Thyroid gland (tissue), 4 donors: Measurements from ENCODE around the gene LDB2. TPM values are rescaled to one million over a fixed set of nuclear protein-coding genes. Genes with fewer than 3 reads are reported as not detected.

Source experiments
- DNase-seq, 2 donors: peaks; one replicate each; pipeline ENCODE4 v3.0.0-alpha.2; 2019
- H3K27ac ChIP-seq, 3 donors: fragments of 200-600 bp; sonication (generic); 1 replicate in 2 of 3; 2 replicates in 1 of 3; pipeline ENCODE4 v1.5.1; 2016 to 2019; ENCODE audit warnings: mild to moderate bottlenecking in 1 of 3, moderate library complexity in 1 of 3
- H3K27me3 ChIP-seq: fragments of 200-600 bp; sonication (generic); one replicate; pipeline ENCODE4 v1.5.1; 2019
- H3K36me3 ChIP-seq, 2 donors: fragments of 200-600 bp; sonication (generic); one replicate each; pipeline ENCODE4 v1.5.1; 2016 to 2019
- H3K4me1 ChIP-seq, 2 donors: fragments of 200-600 bp; sonication (generic); one replicate each; pipeline ENCODE4 v1.5.1; 2017 to 2019
- H3K4me3 ChIP-seq, 3 donors: fragments of 200-600 bp; sonication (generic); replicated peaks in 1 of 3; 1 replicate in 2 of 3; 2 replicates in 1 of 3; pipeline ENCODE4 v1.5.1; 2016; ENCODE audit warnings: mild to moderate bottlenecking in 1 of 3
- H3K9me3 ChIP-seq: fragments of 200-600 bp; sonication (generic); one replicate; pipeline ENCODE4 v1.5.1; 2017
- CTCF ChIP-seq, 6 experiments: fragments of 200-600 bp in 3 of 6; fragments of 450-650 bp in 3 of 6; sonication (generic) in 3 of 6; IDR thresholded peaks; one replicate each; pipeline ENCODE4 v1.5.1; 2016 to 2019; ENCODE audit warnings: antibody characterized with exemption in 6 of 6, mild to moderate bottlenecking in 2 of 6, inconsistent platforms in 1 of 6, moderate library complexity in 1 of 6
- POLR2A ChIP-seq, 2 donors: fragments of 450-650 bp; IDR thresholded peaks; one replicate each; pipeline ENCODE4 v1.6.1; 2017; ENCODE audit warnings: antibody characterized with exemption in 2 of 2, mild to moderate bottlenecking in 2 of 2, moderate library complexity in 1 of 2
- WGBS, 2 donors: methylation state at CpG; one replicate each; pipeline ENCODE4 v1.1.5; 2017; 5-methylcytosine and 5-hydroxymethylcytosine counted together
- intact Hi-C: fragments of 100-400 bp; cut with DNase I; formaldehyde crosslinking; loops from one replicate; pipeline ENCODE4 v1.15.1; 2023
- total RNA-seq, 4 donors: library from RNA; depleted of rRNA; stranded (reverse); fragments of >200 nt; gene quantifications; one replicate each; pipeline ENCODE4 v1.2.3, GENCODE V29; 2016

Gene LDB2
- total RNA-seq, 4 donors from 2014 or later = 19.9 to 71.5 (median 41.1) TPM

DNA sequence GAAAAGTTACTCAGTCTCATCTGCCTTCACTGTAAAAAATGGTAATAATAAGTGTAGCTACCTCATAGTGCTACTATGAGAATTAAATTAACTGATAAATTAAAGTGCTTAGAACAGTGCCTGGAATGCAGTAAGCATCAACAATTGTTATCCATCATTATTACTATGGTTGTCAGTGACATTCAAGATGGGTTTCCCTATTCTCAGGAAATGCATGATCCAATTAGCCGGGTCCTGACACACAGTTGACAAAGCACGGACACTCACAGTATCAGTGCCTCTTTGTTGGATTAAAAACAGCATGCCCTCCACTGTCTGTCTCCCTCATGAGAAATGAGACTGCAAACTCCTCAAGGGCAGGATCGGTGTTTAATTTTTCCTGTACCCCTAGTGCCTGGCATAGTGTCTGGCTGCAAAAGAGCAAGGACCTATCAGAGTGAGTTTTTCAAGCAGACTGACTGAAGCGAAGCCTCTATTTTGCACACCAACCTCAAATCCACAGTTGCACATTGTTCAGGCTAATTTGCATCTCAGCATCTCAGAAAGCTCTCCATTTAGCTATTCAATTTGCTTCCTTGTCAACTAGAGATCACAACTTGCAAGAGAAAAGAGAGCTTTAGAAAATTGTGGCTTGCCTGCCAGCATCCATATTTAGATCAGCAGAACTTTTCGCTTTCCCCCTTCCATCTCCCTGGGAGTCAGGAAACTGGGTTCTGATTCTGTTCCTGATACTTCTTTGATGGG is 122.9 kb downstream of the LDB2 start:
- 92 to 93% methylated on average over 5 of the region's 5 CpGs for WGBS, 2 donors

GRCh38 chr4:16772366-16772850 is 126.0 kb downstream of the LDB2 start:
- no peaks in the 10 kb centered on the region for H3K9me3 ChIP-seq
- no peaks in the 10 kb centered on the region for H3K4me1 ChIP-seq
- H3K27ac ChIP-seq = no peak overlapping the region
- no peak for DNase-seq
- no peaks in the 10 kb centered on the region for H3K27me3 ChIP-seq
- WGBS, 2 donors = 76 to 79% methylated on average over 2 of the region's 2 CpGs
- no peak for TF ChIP-seq POLR2A (IDR thresholded peaks at IDR 0.05)
- TF ChIP-seq CTCF (IDR thresholded peaks at IDR 0.05) = no peak
- intact Hi-C loops = no loop called here
- H3K4me3 ChIP-seq = no peak overlapping the region
- no peaks in the 10 kb centered on the region for H3K36me3 ChIP-seq

More for the DNA sequence above, 122.9 kb downstream of the LDB2 start:
- no peaks in the 10 kb centered on the region for H3K27me3 ChIP-seq
- intact Hi-C loops = no loop called here
- DNase-seq = no peak
- TF ChIP-seq CTCF (IDR thresholded peaks at IDR 0.05) = no peak
- TF ChIP-seq POLR2A (IDR thresholded peaks at IDR 0.05) = no peak
- H3K4me1 ChIP-seq = no peaks in the 10 kb centered on the region
- no peak overlapping the region for H3K27ac ChIP-seq
- no peaks in the 10 kb centered on the region for H3K9me3 ChIP-seq
- no peaks in the 10 kb centered on the region for H3K36me3 ChIP-seq
- no peak overlapping the region for H3K4me3 ChIP-seq

GRCh38 chr4:16770710-16771285 is 127.6 kb downstream of the LDB2 start:
- H3K36me3 ChIP-seq = no peaks in the 10 kb centered on the region
- WGBS, 2 donors = 87 to 88% methylated on average over 6 of the region's 6 CpGs
- H3K9me3 ChIP-seq = no peaks in the 10 kb centered on the region
- no peaks in the 10 kb centered on the region for H3K4me1 ChIP-seq
- H3K4me3 ChIP-seq = no peak overlapping the region
- no peaks in the 10 kb centered on the region for H3K27me3 ChIP-seq
- no peak for DNase-seq
- intact Hi-C loops = no loop called here
- no peak for TF ChIP-seq CTCF (IDR thresholded peaks at IDR 0.05)
- no peak for TF ChIP-seq POLR2A (IDR thresholded peaks at IDR 0.05)
- H3K27ac ChIP-seq = no peak overlapping the region

DNA sequence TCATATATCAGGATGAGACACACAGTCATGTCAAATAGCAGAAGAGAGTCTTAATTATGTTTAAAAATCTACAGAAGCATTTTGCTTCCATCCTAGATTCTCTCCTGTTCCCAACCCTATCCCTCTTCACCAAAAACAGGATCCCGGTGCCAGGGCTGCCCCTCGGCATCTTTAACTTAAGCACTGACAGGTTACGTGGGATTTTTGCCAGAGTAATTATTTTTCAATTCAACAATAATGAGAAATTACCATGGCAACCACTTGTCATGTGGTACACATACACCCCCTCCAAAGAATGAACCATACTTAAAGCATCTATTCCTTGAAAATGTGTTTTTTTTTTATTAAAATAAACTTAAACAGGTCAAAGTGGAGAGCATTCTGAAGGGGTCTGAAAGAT is 130.6 kb downstream of the LDB2 start:
- H3K27ac ChIP-seq = no peak overlapping the region
- 96 to 98% methylated on average over 3 of the region's 3 CpGs for WGBS, 2 donors

More for the DNA sequence above, 130.6 kb downstream of the LDB2 start:
- Histone ChIP-seq H3K4me3 (no peak overlapping the region), H3K9me3 (no peaks in the 10 kb centered on the region), H3K27me3 (no peaks in the 10 kb centered on the region), H3K36me3 (no peaks in the 10 kb centered on the region), H3K4me1 (no peaks in the 10 kb centered on the region)
- TF ChIP-seq POLR2A (IDR thresholded peaks at IDR 0.05) (no peak), CTCF (IDR thresholded peaks at IDR 0.05) (no peak)
- no peak for DNase-seq
- intact Hi-C loops = no loop called here
